Measurements from ENCODE around the gene CTNNBL1.

DNA sequence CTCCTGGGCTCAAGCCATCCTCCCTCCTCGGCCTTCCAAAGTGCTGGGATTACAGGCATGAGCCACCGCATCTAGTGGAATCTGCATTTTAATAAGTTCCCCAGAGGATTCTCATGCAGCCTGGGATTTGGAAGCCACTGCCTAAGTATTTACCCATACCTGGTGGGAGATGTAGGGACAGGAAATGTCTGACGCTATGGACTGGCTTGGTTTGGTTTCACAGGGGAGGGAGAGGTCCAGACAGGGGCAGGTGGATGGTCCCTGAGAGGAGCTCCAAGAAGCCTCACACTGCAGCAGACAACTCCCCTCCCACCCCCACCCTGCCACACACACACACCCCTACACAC is 213.5 kb downstream of the CTNNBL1 start:
- no peak for TF ChIP-seq POLR2AphosphoS5 (IDR thresholded peaks at IDR 0.05)
- TF ChIP-seq, protein P1, sequence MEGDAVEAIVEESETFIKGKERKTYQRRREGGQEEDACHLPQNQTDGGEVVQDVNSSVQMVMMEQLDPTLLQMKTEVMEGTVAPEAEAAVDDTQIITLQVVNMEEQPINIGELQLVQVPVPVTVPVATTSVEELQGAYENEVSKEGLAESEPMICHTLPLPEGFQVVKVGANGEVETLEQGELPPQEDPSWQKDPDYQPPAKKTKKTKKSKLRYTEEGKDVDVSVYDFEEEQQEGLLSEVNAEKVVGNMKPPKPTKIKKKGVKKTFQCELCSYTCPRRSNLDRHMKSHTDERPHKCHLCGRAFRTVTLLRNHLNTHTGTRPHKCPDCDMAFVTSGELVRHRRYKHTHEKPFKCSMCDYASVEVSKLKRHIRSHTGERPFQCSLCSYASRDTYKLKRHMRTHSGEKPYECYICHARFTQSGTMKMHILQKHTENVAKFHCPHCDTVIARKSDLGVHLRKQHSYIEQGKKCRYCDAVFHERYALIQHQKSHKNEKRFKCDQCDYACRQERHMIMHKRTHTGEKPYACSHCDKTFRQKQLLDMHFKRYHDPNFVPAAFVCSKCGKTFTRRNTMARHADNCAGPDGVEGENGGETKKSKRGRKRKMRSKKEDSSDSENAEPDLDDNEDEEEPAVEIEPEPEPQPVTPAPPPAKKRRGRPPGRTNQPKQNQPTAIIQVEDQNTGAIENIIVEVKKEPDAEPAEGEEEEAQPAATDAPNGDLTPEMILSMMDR (IDR thresholded peaks at IDR 0.05): no peak
- no peak for TF ChIP-seq POLR2A (IDR thresholded peaks at IDR 0.05; ENCODE audit: low read depth)

Measured in esophagus muscularis mucosa (tissue), 3 donors.